ENCODE results near the gene ADAMTS7.
"Not testable (repeated sequence)": the region's sequence is repeated elsewhere in the genome, so short reads cannot be mapped to it uniquely, and the experiment has no call there.

Gene ADAMTS7

DNA sequence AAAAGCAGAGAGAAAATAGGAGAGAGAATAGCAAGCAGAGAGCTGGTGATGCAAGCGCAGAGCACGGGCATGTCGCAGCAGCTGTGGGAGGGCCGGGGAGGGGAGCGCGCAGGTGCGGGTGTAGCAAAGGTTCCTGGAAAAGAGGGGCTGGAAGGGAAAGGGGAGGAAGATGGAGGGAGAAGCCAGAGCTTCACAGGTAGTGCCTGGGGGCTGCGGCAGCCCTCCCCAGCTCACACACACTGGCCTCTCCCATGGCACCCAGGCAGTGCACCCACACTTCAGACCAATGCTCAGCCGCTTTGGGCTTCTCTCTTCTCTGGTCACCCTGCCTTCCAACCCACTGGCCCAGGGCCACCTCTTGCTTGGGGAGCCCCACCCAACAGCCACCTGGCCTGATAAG is 72.1 kb downstream of the ADAMTS7 start:
- no peak for TF ChIP-seq KLF9 (tag by site-specific recombination; IDR thresholded peaks at IDR 0.05; ENCODE audit: low read depth)
- TF ChIP-seq, protein P1, sequence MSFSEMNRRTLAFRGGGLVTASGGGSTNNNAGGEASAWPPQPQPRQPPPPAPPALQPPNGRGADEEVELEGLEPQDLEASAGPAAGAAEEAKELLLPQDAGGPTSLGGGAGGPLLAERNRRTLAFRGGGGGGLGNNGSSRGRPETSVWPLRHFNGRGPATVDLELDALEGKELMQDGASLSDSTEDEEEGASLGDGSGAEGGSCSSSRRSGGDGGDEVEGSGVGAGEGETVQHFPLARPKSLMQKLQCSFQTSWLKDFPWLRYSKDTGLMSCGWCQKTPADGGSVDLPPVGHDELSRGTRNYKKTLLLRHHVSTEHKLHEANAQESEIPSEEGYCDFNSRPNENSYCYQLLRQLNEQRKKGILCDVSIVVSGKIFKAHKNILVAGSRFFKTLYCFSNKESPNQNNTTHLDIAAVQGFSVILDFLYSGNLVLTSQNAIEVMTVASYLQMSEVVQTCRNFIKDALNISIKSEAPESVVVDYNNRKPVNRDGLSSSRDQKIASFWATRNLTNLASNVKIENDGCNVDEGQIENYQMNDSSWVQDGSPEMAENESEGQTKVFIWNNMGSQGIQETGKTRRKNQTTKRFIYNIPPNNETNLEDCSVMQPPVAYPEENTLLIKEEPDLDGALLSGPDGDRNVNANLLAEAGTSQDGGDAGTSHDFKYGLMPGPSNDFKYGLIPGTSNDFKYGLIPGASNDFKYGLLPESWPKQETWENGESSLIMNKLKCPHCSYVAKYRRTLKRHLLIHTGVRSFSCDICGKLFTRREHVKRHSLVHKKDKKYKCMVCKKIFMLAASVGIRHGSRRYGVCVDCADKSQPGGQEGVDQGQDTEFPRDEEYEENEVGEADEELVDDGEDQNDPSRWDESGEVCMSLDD (tag by site-specific recombination; IDR thresholded peaks at IDR 0.05) = no peak
- no peak for TF ChIP-seq ZNF473 (tag by site-specific recombination; IDR thresholded peaks at IDR 0.05)
- Histone ChIP-seq H3K27ac (ENCODE audit: extremely low read depth, low read depth, low read length) (no peak overlapping the region), H3K4me3 (ENCODE audit: low read depth, low read length) (no peak overlapping the region), H3K9me3 (ENCODE audit: control insufficient read depth, insufficient read depth, low read depth, low read length) (no peaks in the 10 kb centered on the region), H3K36me3 (ENCODE audit: control insufficient read depth in 2 of 2, insufficient read depth in 1 of 2, low read length in 2 of 2) (no peaks in the 10 kb centered on the region), H3K4me1 (ENCODE audit: control insufficient read depth, insufficient read depth, low read length) (no peaks in the 10 kb centered on the region)
- POLR2A ChIA-PET = interaction anchor here (1.4 kb wide), 1 partner anchor 173 kb away, joined by 3 read pairs; no protein-coding TSS in a partner anchor
- CTCF ChIA-PET = interaction anchor here (0.6 to 4.3 kb wide), 10 partner anchors 11 to 677 kb away, joined by 3 to 37 read pairs (median 6); partner anchors contain the start of gene CHRNA3

DNA sequence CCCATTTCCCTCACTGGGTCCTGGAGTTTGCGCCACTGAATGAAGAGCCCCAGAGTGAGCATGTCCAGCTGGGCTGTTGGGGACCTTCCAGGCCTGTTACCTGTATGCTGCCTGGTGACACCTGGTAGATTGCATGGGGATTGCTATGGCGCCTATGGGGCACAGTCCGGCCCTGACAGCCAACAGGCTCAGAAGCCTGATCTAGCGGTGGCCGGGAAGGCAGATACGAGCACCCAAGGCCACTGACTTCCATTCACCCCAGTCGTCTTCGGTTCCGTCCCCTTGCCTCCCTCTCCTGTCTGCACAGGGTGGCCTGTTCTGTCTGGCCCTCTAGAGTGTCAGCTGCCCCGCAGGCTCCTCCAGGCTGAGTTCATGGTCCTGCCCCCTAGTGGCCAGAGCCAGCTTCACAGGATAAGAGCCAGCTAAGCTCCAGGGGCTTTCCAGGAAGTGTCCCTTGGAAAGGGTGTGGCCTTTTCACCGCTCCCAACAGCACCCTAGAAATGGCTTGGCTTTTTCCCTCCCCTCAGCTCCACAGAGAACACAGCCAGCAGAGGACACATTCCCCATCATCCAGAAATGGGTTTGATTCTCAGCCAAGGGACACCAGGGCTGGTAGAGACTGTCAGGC is 73.2 kb downstream of the ADAMTS7 start:
- H3K4me1 ChIP-seq (ENCODE audit: control insufficient read depth, insufficient read depth, low read length); H3K9me3 ChIP-seq (ENCODE audit: control insufficient read depth, insufficient read depth, low read depth, low read length); H3K36me3 ChIP-seq (ENCODE audit: control insufficient read depth in 2 of 2, insufficient read depth in 1 of 2, low read length in 2 of 2); H3K4me3 ChIP-seq (ENCODE audit: low read depth, low read length); H3K27ac ChIP-seq (ENCODE audit: extremely low read depth, low read depth, low read length): not testable (repeated sequence)
- ChIA-PET CTCF (interaction anchor here (0.6 to 4.3 kb wide), 11 partner anchors 10 to 269 kb away, joined by 3 to 37 read pairs (median 4); partner anchors contain the start of gene CHRNA3), POLR2A (interaction anchor here (1.4 kb wide), 1 partner anchor 172 kb away, joined by 3 read pairs; no protein-coding TSS in a partner anchor)

DNA sequence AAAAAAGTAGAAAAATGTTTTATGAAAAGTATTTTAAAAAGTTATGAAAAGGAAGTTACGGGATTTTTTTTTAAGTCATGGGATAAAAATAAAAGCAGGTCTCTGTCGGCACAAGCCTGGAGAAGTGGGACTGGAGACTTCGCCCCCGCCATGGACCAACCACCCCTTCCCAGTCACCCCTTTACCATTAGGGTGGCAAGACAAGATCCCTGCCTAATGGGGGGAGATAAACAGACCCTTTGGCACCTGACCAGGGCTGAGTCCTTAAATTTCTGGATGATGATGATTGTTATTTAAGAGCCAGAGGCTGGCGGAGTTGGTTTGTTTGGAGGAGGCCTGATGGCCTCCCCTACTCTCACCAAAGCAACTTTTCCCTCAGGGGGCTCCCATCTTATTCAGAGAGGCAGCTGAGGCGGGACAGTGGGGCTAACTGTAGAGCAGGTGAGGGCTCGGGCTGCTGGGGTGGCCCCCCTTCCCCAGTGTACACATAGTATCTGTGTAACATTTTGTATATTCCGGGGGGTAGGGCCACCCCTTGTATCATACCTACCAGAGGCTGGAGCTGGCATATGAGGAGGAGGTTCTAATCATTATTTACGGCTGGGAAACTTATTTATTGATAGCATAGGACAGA is 74.0 kb downstream of the ADAMTS7 start:
- no peak overlapping the region for H3K27ac ChIP-seq (ENCODE audit: extremely low read depth, low read depth, low read length)
- H3K36me3 ChIP-seq (ENCODE audit: control insufficient read depth in 2 of 2, insufficient read depth in 1 of 2, low read length in 2 of 2) = no peaks in the 10 kb centered on the region
- no peaks in the 10 kb centered on the region for H3K9me3 ChIP-seq (ENCODE audit: control insufficient read depth, insufficient read depth, low read depth, low read length)
- ChIA-PET POLR2A (no interaction called here), CTCF (interaction anchor here (0.7 to 4.3 kb wide), 6 partner anchors 9 to 268 kb away, joined by 3 to 37 read pairs (median 6); no protein-coding TSS in a partner anchor)
- H3K4me1 ChIP-seq (ENCODE audit: control insufficient read depth, insufficient read depth, low read length) = no peaks in the 10 kb centered on the region
- no peak overlapping the region for H3K4me3 ChIP-seq (ENCODE audit: low read depth, low read length)
- TF ChIP-seq, protein P2, sequence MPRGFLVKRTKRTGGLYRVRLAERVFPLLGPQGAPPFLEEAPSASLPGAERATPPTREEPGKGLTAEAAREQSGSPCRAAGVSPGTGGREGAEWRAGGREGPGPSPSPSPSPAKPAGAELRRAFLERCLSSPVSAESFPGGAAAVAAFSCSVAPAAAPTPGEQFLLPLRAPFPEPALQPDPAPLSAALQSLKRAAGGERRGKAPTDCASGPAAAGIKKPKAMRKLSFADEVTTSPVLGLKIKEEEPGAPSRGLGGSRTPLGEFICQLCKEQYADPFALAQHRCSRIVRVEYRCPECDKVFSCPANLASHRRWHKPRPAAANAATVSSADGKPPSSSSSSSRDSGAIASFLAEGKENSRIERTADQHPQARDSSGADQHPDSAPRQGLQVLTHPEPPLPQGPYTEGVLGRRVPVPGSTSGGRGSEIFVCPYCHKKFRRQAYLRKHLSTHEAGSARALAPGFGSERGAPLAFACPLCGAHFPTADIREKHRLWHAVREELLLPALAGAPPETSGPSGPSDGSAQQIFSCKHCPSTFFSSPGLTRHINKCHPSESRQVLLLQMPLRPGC (tag by site-specific recombination; IDR thresholded peaks at IDR 0.05) = no peak
- no peak for TF ChIP-seq ZNF391 (tag by site-specific recombination; IDR thresholded peaks at IDR 0.05; ENCODE audit: borderline replicate concordance, low read depth)
- TF ChIP-seq, protein P3, sequence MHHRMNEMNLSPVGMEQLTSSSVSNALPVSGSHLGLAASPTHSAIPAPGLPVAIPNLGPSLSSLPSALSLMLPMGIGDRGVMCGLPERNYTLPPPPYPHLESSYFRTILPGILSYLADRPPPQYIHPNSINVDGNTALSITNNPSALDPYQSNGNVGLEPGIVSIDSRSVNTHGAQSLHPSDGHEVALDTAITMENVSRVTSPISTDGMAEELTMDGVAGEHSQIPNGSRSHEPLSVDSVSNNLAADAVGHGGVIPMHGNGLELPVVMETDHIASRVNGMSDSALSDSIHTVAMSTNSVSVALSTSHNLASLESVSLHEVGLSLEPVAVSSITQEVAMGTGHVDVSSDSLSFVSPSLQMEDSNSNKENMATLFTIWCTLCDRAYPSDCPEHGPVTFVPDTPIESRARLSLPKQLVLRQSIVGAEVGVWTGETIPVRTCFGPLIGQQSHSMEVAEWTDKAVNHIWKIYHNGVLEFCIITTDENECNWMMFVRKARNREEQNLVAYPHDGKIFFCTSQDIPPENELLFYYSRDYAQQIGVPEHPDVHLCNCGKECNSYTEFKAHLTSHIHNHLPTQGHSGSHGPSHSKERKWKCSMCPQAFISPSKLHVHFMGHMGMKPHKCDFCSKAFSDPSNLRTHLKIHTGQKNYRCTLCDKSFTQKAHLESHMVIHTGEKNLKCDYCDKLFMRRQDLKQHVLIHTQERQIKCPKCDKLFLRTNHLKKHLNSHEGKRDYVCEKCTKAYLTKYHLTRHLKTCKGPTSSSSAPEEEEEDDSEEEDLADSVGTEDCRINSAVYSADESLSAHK (tag by site-specific recombination; IDR thresholded peaks at IDR 0.05) = no peak
- no peak for TF ChIP-seq SALL2 (tag by site-specific recombination; IDR thresholded peaks at IDR 0.05; ENCODE audit: borderline replicate concordance)
- TF ChIP-seq ZNF184 (tag by site-specific recombination; IDR thresholded peaks at IDR 0.05) = no peak
- no peak for TF ChIP-seq ZNF132 (tag by site-specific recombination; IDR thresholded peaks at IDR 0.05; ENCODE audit: borderline replicate concordance)
- TF ChIP-seq ZFP3 (tag by site-specific recombination; IDR thresholded peaks at IDR 0.05; ENCODE audit: low read depth) = no peak
- no peak for TF ChIP-seq KLF16 (tag by site-specific recombination; IDR thresholded peaks at IDR 0.05)
- TF ChIP-seq ZBTB1 (tag by site-specific recombination; IDR thresholded peaks at IDR 0.05) = no peak
- TF ChIP-seq, protein P4, sequence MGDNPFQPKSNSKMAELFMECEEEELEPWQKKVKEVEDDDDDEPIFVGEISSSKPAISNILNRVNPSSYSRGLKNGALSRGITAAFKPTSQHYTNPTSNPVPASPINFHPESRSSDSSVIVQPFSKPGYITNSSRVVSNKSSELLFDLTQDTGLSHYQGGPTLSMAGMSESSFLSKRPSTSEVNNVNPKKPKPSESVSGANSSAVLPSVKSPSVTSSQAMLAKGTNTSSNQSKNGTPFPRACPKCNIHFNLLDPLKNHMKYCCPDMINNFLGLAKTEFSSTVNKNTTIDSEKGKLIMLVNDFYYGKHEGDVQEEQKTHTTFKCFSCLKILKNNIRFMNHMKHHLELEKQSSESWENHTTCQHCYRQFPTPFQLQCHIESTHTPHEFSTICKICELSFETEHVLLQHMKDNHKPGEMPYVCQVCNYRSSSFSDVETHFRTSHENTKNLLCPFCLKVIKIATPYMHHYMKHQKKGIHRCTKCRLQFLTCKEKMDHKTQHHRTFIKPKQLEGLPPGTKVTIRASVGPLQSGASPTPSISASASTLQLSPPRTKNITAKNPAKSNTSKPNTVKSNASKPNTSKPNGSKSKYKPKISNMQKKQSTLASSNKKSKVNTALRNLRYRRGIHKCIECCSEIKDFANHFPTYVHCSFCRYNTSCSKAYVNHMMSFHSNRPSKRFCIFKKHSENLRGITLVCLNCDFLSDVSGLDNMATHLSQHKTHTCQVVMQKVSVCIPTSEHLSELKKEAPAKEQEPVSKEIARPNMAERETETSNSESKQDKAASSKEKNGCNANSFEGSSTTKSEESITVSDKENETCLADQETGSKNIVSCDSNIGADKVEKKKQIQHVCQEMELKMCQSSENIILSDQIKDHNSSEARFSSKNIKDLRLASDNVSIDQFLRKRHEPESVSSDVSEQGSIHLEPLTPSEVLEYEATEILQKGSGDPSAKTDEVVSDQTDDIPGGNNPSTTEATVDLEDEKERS (tag by site-specific recombination; IDR thresholded peaks at IDR 0.05) = no peak
